GM23338 (cell line): ENCODE measurements around the gene SFTPD. TPM values are rescaled to one million over a fixed set of nuclear protein-coding genes. Genes with fewer than 3 reads are reported as not detected.

Source experiments
- ATAC-seq: fragments of 200-7000 bp; cut with Tn5 transposase; 3 replicates; pipeline ENCODE4 v1.9.1; 2020
- DNase-seq: peaks from one replicate; pipeline ENCODE4 v3.0.0-alpha.2; 2015; ENCODE audit warnings: low spot score
- H2AFZ ChIP-seq: fragments of 200-600 bp; sonication (generic); 2 replicates; pipeline ENCODE4 v1.8.0; 2016; ENCODE audit warnings: antibody characterized with exemption, mild to moderate bottlenecking, moderate library complexity
- H3F3A ChIP-seq: fragments of 200-600 bp; sonication (generic); replicated peaks from 2 replicates; pipeline ENCODE4 v1.8.0; 2017; ENCODE audit warnings: antibody characterized with exemption, mixed run types, low read depth
- H3K27ac ChIP-seq: fragments of 200-600 bp; sonication (generic); 2 replicates; pipeline ENCODE4 v1.6.1; 2016; ENCODE audit warnings: low read depth
- H3K27me3 ChIP-seq: fragments of 200-600 bp; sonication (generic); 2 replicates; pipeline ENCODE4 v1.8.0; 2016; ENCODE audit warnings: mild to moderate bottlenecking, mixed run types, moderate library complexity; ENCODE audit not compliant: insufficient read depth
- H3K36me3 ChIP-seq: fragments of 200-600 bp; sonication (generic); 2 replicates; pipeline ENCODE4 v1.8.0; 2016; ENCODE audit warnings: mild to moderate bottlenecking; ENCODE audit not compliant: insufficient read depth
- H3K4me1 ChIP-seq: fragments of 200-600 bp; sonication (generic); 2 replicates; pipeline ENCODE4 v1.8.0; 2016; ENCODE audit warnings: mild to moderate bottlenecking, moderate library complexity; ENCODE audit not compliant: insufficient read depth
- H3K4me2 ChIP-seq: fragments of 200-600 bp; sonication (generic); 2 replicates; pipeline ENCODE4 v1.7.1; 2017; ENCODE audit warnings: mixed run types
- H3K4me3 ChIP-seq: fragments of 200-600 bp; sonication (generic); 2 replicates; pipeline ENCODE4 v1.6.1; 2016; ENCODE audit warnings: mixed run types
- H3K79me2 ChIP-seq: fragments of 200-600 bp; sonication (generic); replicated peaks from 2 replicates; pipeline ENCODE4 v1.8.0; 2017; ENCODE audit warnings: mild to moderate bottlenecking; ENCODE audit not compliant: insufficient read depth
- H3K9me2 ChIP-seq: fragments of 200-600 bp; sonication (generic); 2 replicates; pipeline ENCODE4 v1.8.0; 2017; ENCODE audit not compliant: insufficient read depth
- H4K20me1 ChIP-seq: fragments of 200-600 bp; sonication (generic); replicated peaks from 2 replicates; pipeline ENCODE4 v1.8.0; 2017; ENCODE audit warnings: mild to moderate bottlenecking; ENCODE audit not compliant: insufficient read depth
- H3K27ac Mint-ChIP-seq: 2 replicates; pipeline ENCODE4 v1.8.0; 2020; ENCODE audit warnings: inconsistent platforms, mild to moderate bottlenecking, moderate library complexity, mixed read lengths
- H3K27me3 Mint-ChIP-seq: 3 replicates; pipeline ENCODE4 v1.8.0; 2022; ENCODE audit warnings: low read depth, mild to moderate bottlenecking, moderate library complexity, mixed read lengths, inconsistent platforms; ENCODE audit not compliant: insufficient read depth, poor library complexity
- H3K36me3 Mint-ChIP-seq: 3 replicates; pipeline ENCODE4 v1.8.0; 2021; ENCODE audit warnings: low read depth, mild to moderate bottlenecking, inconsistent platforms, moderate library complexity, mixed read lengths
- H3K4me1 Mint-ChIP-seq: 3 replicates; pipeline ENCODE4 v1.8.0; 2020; ENCODE audit warnings: mild to moderate bottlenecking, inconsistent platforms, mixed read lengths
- H3K4me3 Mint-ChIP-seq: 3 replicates; pipeline ENCODE4 v1.8.0; 2021; ENCODE audit warnings: moderate library complexity, mild to moderate bottlenecking, inconsistent platforms, mixed read lengths
- H3K9me3 Mint-ChIP-seq: 3 replicates; pipeline ENCODE4 v1.8.0; 2020; ENCODE audit warnings: moderate library complexity, mild to moderate bottlenecking, inconsistent platforms, mixed read lengths
- CREB1 ChIP-seq: fragments of 250-450 bp; sonication (Bioruptor Pico); IDR thresholded peaks from 2 replicates; pipeline ENCODE4 v1.5.0; 2020; ENCODE audit warnings: low read depth, mild to moderate bottlenecking, moderate library complexity
- CTCF ChIP-seq, 2 experiments: fragments of 200-600 bp in 1 of 2; sonication (generic) in 1 of 2; conservative IDR thresholded peaks; 2 replicates each; pipeline versions ENCODE4 v1.5.1 to v1.6.1; 2016 to 2017; ENCODE audit warnings: antibody characterized with exemption in 2 of 2, low read depth in 2 of 2, mild to moderate bottlenecking in 2 of 2, moderate library complexity in 1 of 2
- ETS1 ChIP-seq: IDR thresholded peaks from 2 replicates; pipeline ENCODE4 v1.6.1; 2016; ENCODE audit warnings: antibody characterized with exemption
- EZH2 ChIP-seq: fragments of 200-600 bp; sonication (generic); IDR thresholded peaks from one replicate; pipeline ENCODE4 v1.8.0; 2017; ENCODE audit warnings: antibody characterized with exemption, mild to moderate bottlenecking, low read depth; ENCODE audit not compliant: unreplicated experiment
- EZH2phosphoT487 ChIP-seq: fragments of 200-600 bp; sonication (generic); IDR thresholded peaks from one replicate; pipeline ENCODE4 v1.8.1; 2018; ENCODE audit warnings: antibody characterized with exemption; ENCODE audit not compliant: unreplicated experiment
- JUNB ChIP-seq: IDR thresholded peaks from one replicate; pipeline ENCODE4 v1.6.1; 2016; ENCODE audit warnings: antibody characterized with exemption; ENCODE audit not compliant: unreplicated experiment
- NANOG ChIP-seq: IDR thresholded peaks from 2 replicates; pipeline ENCODE4 v1.6.1; 2016; ENCODE audit warnings: antibody characterized with exemption, borderline replicate concordance
- POLR2AphosphoS5 ChIP-seq: IDR thresholded peaks from 2 replicates; pipeline ENCODE4 v1.6.1; 2016; ENCODE audit warnings: antibody characterized with exemption, low read depth
- REST ChIP-seq: IDR thresholded peaks from one replicate; pipeline ENCODE4 v1.6.1; 2018; ENCODE audit warnings: antibody characterized with exemption; ENCODE audit not compliant: unreplicated experiment
- STAT1 ChIP-seq: IDR thresholded peaks from one replicate; pipeline ENCODE4 v1.6.1; 2016; ENCODE audit warnings: antibody characterized with exemption; ENCODE audit not compliant: unreplicated experiment
- ZNF114 ChIP-seq: fragments of 250-450 bp; sonication (Bioruptor Pico); IDR thresholded peaks from 2 replicates; pipeline ENCODE4 v1.5.0; 2020; ENCODE audit warnings: mild to moderate bottlenecking, moderate library complexity
- ZNF331 ChIP-seq: fragments of 250-450 bp; sonication (Bioruptor Pico); IDR thresholded peaks from 2 replicates; pipeline ENCODE4 v1.5.0; 2020; ENCODE audit warnings: low read depth, mild to moderate bottlenecking, moderate library complexity
- ZNF462 ChIP-seq: fragments of 250-450 bp; sonication (Bioruptor Pico); IDR thresholded peaks from 2 replicates; pipeline ENCODE4 v1.5.0; 2020; ENCODE audit warnings: mild to moderate bottlenecking, moderate library complexity
- polyA plus RNA-seq: library from polyadenylated mRNA; unstranded; fragments of >200 nt; fragmentation: Nextera tagmentation; extraction: Ambion mirVana; gene quantifications from 2 replicates; pipeline ENCODE4 v1.2.1, GENCODE V29; 2016
- total RNA-seq: library from RNA; depleted of rRNA; stranded (reverse); fragments of >200 nt; shearing (Covaris generic); gene quantifications from 2 replicates; pipeline ENCODE4 v1.2.3, GENCODE V29; 2014

The SFTPD gene
- total and polyA plus RNA-seq, 2 experiments from 2014 or later = not detected

- no peak for ATAC-seq
Measured at GRCh38 chr10:79910344-79910743, 38.6 kb downstream of the SFTPD start.

More at GRCh38 chr10:79910344-79910743, 38.6 kb downstream of the SFTPD start:
- TF ChIP-seq STAT1 = no peak
- no peak for TF ChIP-seq EZH2phosphoT487
- TF ChIP-seq POLR2AphosphoS5 = no peak
- no peak for TF ChIP-seq NANOG
- no peak for TF ChIP-seq CREB1
- TF ChIP-seq REST = no peak
- no peak for TF ChIP-seq ZNF462 (CRISPR knock-in tag)
- TF ChIP-seq ZNF114 (CRISPR knock-in tag) = no peak
- TF ChIP-seq ZNF331 (CRISPR knock-in tag) = no peak
- TF ChIP-seq EZH2 = no peak
- TF ChIP-seq ETS1 = no peak
- no peak for TF ChIP-seq CTCF (conservative IDR thresholded peaks at IDR 0.05; ENCODE audit: low read depth in 2 of 2)
- TF ChIP-seq JUNB = no peak
- H3K4me2 ChIP-seq = no peak overlapping the region
- H3K4me3 ChIP-seq = no peak overlapping the region
- DNase-seq = no peak
- no peaks in the 10 kb centered on the region for H4K20me1 ChIP-seq
- H3K36me3 Mint-ChIP-seq = no peaks in the 10 kb centered on the region
- H3K9me3 Mint-ChIP-seq = no peaks in the 10 kb centered on the region
- no peak overlapping the region for H3K27ac Mint-ChIP-seq
- no peaks in the 10 kb centered on the region for H3K79me2 ChIP-seq
- H3K4me1 Mint-ChIP-seq = no peaks in the 10 kb centered on the region
- H3K36me3 ChIP-seq = no peaks in the 10 kb centered on the region
- H3K27me3 ChIP-seq = peaks cover 13% of the 10 kb centered on the region
- H3K9me2 ChIP-seq = no peaks in the 10 kb centered on the region
- peaks cover 2% of the 10 kb centered on the region for H3K27me3 Mint-ChIP-seq
- no peak overlapping the region for H3K4me3 Mint-ChIP-seq
- H3F3A ChIP-seq = no peaks in the 10 kb centered on the region
- no peak overlapping the region for H3K27ac ChIP-seq
- no peak overlapping the region for H2AFZ ChIP-seq
- no peaks in the 10 kb centered on the region for H3K4me1 ChIP-seq
